SKM-1 (cell line): ENCODE results near the gene DLG1.

Source experiments
- DNase-seq: peaks from one replicate; lab custom pipeline; 2025; ENCODE audit not compliant: unreplicated experiment; lab: John Stamatoyannopoulos, UW

Gene DLG1

DNA sequence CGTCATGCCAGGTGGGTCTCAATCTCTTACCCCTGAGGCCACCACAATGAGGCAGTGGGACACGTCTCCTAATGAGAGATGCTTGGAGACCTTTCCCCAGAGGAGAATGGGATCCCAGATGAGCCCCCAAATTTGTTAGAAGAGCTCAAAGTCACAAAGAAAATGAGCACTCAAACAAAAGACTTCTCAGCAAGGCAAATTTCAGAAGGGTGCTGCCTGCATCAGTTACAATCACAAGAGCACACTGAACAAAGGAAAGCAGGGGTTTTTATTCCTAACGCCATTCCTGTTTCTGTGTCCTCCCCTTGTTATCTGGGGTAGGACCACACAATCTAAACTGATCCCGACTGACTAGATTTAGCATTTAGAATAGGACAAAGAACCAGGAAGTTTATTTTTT, 50.1 kb downstream of the DLG1 start:
- DNase-seq, result no peak

DNA sequence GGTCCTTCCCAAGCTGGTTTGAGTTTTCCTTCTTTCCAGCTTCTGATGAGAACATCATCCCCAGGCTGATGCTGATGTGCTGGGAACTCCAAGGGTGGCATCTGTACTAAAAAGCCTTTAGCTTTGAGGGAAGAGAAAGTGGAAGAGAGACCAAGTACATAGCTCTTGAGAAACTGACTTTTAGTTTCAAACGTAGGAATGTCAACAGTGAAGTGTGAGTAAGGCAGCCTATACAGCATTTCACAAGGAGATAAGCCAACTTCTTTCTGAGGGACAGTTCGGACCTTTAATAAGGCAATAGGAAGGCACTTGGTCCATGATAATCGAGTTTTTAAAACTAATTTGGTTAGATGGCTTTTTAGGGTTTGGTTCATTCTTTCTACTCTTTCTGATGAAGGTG, 53.7 kb downstream of the DLG1 start:
- DNase-seq, result no peak

DNA sequence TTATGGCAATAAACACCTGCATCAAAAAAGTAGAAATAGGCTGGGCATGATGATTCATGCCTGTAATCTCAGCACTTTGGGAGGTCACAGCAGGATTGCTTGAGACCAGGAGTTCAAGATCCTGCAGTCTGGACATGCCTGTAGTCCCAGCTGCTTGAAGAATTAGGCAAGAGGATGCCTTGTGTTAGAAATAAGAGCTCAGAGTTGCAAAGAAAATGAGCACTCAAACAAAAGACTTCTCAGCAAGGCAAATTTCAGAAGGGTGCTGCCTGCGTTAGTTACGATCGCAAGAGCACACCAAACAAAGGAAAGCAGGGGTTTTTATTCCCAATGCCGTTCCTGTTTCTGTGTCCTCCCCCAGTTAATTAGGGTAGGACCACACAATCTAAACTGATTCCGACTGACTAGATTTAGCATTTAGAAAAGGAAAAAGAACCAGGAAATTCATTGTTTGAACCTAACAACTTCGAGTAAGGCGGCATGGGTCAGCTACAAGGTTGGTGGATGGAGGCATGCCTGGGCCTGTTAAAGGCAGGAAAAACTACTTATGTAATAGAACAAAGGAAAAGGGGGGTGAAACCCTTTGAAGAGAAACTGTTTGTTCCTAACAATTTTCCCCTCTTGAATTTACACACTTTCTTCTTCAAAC, 55.5 kb downstream of the DLG1 start:
- DNase-seq, result peak; percentile 10

DNA sequence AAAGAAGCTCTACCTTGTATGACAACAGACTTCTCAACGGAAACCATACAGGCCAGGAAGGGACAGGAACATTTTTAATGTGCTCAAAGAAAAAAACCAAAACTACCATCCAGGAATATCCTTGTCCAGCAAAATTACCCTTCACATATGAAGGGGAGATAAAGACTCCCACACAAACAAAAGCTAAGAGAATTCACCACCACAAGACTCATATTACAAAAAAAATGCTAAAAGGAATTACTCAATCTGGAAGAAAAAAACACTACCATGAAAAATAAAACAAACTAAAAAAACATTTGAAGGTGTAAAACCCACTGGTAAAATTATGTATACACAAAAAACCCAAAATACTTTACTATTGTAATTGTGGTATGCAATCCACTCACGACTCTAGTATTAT, 57.2 kb downstream of the DLG1 start:
- no peak for DNase-seq

DNA sequence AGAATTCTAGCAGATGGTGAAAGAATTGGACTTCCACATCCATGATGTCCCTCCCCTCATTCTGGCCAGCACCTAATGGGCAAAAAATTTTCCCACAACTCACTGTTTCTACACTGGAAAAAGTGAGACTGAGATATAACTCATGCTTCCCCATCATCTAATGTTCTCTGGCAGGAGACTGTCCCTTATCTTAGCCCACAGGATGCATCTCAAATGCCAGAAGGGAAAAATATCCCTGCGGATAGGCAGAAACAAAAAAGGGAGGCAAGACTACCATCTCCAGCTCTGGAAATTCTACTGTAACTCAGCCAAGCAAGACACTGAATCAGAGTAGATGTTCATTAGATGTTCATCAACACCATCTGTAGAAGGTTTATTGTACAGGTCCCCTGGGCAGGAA, 58.6 kb downstream of the DLG1 start:
- no peak for DNase-seq

DNA sequence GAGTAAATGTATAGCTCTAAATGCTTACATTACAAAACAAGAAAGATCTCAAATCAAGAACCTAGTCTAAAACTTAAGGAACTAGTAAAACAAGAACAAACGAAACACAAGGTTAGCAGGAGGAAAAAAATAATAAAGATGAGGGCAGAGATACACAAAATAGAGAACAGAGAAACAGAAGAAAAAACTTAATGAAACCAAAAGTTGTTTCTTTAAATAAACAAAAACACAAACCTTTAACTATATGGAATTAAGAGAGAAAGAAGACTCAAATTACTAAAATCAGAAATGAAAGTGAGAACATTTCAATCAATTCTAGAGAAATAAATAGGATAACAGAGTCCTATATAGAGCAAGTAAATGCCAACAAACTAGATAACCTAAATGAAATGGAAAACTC, 59.6 kb downstream of the DLG1 start:
- no peak for DNase-seq

DNA sequence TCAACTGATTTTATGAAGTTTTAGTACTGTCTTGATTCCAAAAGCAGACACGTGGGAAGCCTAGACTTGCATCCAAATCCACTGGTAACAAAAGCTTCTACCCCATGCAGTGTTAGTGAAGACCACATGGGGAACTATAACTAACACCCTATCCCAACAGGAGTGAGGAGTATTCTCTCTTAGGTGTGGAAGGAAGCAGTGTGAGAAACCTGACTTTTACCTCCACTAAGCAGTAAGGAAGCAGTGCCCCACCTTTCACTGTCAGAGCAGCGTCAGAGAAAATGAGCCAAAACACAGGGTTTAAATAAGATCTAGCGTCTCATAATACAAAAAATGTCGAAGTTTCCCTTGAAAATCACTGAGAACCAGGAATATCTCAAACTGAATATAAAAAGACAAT, 60.5 kb downstream of the DLG1 start:
- DNase-seq, result no peak

DNA sequence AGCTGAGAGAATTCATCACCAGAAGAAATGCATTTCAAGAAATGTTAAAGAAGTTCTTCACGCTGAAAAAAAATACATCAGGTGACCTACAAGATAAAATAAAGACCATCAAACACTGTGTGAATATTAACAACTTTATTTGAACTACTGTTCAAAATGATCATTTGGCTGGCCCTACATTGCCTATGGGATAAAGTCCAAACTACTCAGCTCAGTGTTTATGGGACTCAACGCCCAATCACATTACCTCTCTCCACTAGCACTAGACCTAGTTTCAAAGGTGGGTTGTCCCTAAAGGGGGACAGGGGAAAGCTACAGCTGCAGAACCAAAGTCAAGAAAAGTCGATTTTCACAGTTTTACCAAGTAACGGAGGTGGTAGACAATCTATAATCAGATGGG, 62.0 kb downstream of the DLG1 start:
- DNase-seq, result no peak

DNA sequence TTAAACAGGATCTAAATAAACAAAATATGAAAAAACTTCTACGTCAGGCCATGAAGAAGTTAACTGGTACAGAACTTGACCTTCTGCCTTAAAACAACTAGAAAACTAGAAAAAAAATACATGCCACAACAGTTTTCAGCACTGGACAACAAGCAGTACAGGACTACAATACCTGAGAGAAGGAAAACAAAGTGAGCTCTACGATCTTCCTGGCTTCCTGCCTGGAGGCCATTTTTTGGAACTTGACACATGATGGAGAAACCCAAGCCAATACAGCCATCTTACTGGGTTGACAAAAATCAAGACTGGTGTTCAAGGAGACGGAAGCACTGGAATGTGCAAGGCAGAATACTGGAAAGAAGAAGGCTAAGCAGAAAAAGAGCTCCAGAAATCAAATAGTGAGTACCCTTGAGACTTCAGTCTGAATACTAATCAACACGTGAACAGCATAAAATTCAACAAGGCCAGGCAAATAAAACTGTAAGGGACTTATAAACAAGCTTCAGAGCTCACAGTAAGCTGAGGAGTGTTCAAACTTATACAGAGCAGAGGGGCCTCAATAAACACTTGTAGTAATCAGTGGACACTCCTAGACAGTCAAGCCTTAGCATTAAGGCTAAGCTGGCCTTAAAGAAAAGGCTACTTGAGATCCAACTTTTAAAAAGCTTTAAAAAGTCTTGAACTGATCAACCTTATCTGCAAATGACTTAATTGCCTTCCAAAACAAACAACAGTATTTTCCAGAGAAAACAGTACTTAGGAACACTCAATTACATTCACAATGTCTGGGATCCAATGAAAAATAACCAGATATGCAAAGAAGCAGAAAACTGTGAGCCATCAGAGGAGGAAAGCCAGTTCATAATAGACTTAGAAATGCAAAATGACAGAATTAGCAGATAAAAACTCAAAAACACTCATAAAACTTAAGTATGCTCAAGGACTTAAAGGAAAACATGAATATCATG, 63.2 kb downstream of the DLG1 start:
- no peak for DNase-seq

DNA sequence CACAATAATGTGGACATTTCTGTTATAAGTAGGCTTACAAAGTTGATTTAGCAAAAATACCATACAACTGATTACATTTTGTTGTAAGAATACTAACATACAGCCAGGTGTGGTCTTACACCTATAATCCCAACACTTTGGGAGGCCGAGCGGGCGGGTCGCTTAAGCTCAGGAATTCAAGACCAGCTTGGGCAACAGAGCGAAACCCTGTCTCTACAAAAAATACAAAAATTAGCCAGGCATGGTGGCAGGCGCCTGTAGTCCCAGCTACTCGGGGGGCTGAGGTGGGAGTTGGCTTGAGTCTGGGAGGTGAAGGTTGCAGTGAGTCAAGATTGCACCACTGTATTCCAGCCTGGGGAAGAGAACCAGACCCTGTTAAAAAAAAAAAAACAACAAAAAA, 67.1 kb downstream of the DLG1 start:
- DNase-seq, result no peak

DNA sequence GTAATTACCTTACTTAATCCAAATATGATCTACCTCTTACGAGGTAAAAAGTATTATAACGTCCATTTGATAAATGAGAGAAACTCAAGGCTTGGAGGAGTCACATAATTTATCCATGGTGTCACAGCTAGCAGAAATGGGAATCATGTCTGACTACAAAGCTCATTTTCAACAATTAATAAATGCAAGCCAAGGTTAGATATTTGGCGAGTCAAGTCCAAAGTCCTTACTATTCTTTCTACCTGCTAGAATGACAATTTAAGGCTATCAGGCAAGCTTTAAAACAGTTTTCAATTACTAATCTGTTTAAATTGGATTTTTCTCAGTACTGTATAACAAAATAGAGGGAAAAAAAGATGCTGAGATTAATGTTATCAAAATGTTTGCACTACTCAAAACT, 68.6 kb downstream of the DLG1 start:
- DNase-seq, result no peak

DNA sequence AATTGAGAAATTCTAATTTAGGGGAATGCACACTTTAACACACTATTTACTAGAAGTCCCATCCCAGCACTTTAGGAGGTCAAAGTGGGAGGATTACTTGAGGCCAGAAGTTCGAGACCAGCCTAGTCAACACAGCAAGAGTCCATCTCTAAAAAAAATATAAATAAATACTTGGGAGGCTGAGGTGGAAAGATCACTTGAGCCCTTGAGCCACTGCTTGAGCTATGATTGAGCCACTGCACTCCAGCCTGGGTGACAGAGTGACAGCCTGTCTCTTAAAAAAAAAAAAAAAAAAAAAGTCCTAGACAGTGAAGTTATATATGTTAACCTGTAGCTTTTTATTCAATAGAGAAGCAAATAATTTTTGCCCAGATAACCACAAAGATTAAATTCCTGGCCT, 69.2 kb downstream of the DLG1 start:
- DNase-seq, result no peak

DNA sequence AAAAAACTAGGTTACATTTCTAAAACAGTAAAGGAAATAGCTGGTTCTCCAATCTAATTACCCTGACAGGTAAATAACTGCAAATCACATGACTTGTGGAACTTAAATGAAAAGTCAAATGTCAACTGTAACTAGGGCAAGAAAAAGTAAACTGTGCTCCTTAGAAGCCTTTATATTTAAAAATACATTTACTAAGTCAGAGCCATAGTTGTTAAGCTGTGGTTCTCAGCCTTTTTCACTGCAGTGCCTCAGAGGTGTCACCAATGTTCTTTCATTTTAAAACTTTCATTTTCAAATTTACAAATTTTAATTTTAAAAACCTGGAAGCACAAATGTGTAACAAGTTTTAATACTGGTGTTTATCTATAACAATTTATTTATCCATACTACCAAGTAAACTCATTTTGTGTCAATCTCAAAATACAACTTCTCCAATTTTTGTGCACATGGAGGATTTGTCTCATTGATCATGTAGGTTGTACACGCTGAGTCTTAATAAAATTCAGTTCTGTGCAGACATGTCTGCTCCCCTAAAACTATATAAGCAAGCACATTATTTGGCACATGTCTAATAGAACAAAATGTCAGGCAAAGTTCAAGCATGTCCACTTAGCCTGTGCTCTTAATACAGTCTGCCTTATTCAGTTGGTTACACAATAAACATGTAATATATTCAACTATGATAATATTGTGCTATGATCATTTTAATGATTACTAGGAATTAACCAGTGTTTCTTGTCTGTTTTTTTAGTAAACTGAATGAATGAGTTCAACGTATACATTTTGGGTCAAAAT, 70.4 kb downstream of the DLG1 start:
- DNase-seq, result no peak

DNA sequence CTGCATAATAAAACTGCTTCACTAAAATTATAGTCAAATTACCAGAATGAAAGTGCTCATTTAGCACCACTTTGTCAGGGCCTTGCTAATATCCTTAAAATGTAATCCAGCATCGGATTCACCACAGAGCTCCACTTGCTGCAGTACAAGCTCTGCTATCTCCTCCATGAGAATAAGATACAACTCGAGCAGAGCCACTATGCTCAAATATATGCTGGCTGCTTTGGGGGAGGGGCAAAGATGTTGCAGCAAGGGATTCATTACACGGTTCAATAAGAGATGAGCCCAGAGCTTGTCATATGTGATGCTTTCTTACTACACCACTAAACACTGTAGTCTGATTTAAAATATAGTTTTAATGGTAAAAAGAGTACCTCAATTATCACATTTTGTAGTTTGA, 72.2 kb downstream of the DLG1 start:
- DNase-seq, result no peak

DNA sequence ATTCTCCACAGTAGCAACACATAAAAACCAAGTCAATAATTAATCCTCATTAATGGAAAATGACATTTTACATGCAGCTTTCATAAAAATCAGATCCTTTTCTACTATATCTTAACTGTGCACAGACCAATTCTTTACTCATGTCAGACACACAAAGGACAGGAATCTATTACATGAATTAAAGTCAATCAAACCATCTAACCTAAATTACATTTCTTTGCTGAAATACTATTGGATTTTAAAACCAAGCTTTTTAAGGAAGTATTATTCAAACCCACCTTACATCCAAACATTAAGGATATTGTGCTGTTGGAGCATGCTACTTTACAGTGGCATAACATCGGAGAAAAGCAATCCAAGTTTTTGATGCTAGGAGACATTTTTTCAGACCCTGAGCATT, 72.8 kb downstream of the DLG1 start:
- DNase-seq, result no peak

DNA sequence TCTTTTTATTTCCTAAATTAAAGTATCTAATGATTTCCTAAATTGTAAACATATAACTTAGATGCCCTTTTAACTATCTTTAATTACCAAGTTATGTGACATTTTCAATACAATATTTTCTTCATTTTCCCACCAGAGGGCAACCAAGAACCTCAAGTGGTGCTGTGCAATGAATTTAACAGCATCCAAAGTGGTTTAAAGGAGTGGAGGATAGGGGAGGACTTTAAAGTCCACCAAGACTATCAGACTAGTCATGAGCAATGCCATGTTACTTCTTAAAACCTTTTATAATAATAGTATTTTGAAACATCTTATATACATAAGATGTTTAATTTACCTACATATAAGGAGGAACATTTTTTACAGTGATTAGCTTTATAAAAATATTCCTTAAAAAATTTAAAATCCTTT, 74.4 kb downstream of the DLG1 start:
- peak; percentile 36 for DNase-seq

DNA sequence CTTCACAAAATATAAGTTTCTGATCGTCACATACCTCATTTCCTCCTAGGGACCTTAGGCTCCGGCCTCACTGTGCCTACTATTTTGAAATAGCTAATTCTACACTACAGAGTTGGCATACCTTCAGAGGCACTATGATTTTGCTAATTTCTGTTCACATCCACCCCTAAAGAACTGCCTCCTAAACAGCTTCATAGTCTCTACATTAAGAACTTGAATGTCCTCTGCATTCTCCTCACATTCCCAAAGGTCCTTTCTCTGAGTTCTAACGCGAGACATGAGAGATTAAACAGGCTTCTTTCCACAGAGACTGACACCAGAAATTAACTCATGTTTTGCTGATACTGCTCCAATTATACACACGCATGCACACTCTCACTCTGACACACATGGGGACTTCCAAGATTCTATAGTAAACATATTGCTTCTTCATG, 75.5 kb downstream of the DLG1 start:
- no peak for DNase-seq

DNA sequence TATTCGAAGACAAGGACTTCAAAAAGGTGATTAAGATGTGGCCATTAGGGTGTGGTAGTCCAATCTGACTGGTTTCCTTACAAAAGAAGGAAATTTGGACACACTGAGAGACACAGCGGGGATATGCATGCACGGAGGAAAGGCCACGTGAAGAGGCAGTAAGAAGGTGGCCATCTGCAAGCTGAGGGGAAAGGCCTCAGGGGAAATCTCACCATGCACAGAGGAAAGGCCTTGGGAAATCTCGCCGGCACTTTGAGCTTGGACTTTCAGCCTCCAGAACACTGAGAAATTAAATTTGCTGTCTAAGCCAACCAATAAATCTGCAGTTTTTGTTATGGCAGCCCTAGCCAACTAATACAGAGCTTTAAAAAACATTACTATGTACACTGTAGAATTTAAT, 78.8 kb downstream of the DLG1 start:
- no peak for DNase-seq

DNA sequence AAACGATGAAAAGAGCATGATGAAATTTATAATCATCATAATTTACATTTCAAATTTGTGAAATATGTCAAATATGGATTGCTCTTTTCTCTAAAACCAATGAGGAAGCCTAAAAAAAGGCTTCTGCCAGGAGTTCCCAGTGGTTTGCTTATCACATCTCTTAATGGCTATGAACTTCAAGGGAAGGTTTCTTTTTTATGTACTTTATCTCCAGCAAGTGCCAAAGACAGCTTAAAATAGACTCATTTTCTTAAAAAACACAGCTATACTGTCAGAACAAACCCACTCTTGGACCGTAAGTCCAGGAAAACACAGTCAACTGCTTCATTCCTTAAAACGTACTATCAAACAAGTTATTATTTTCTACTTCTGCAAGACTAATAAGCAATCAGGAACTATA, 80.2 kb downstream of the DLG1 start:
- DNase-seq, result no peak

DNA sequence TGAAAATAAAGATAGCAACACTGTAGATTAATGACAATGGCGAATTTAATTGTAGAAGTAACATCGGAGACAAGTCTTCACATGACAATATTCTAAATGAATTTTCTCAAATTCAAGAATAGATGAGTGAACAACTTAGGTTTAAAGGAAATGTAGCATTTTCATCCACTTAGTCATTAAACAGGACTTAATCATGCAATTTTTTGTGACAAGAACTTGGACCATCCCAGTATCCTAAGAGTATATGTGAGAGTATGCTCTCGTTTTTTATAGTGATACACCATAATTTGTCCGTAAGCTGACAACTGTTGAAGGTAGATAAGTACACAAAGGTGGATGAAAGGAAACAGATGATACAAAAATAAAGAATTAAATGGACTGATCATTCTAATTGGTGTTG, 81.5 kb downstream of the DLG1 start:
- no peak for DNase-seq

DNA sequence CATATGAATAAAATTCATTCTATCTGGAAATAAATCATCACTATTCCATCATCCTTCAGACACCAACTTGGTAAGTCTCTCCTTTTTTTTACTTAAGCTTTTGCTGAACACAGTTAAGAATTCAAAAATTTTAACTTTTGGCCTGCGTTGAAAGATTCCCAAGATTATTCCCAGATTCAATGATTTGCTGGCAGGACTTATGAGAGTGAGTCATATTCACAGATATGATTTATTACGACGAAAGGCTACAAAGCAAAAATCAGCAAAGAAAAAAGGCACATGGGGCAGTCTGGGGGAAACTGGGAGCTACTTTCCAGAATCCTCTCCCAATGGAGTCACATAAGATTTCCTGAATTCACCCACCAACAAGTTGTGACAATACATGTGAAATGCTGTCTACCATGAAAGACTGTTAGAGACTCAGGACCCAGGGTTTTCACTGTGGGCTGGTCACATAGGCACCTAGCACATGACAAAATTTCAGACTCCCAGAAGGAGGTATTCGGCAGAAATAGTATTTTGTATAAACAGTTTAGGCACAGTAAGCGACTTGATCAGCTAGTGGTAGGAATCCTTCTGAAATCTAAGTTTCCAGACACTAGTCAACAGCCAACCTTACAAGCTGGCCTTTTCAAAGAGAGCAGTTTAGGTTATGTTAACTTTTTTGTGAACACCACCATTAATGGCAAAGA, 82.1 kb downstream of the DLG1 start:
- no peak for DNase-seq
